Heart left ventricle (tissue), 13 donors: Measurements from ENCODE around the gene AMOTL2.

Experiments used
- CTCF ChIP-seq, 12 donors: fragments of 200-600 bp; sonication (generic) in 4 of 12; IDR thresholded peaks; one replicate each; pipeline versions ENCODE4 v1.5.0 to v1.8.0; 2018 to 2022; ENCODE audit warnings: antibody characterized with exemption in 12 of 12, mild to moderate bottlenecking in 5 of 12
- POLR2A ChIP-seq, 2 donors: fragments of 450-650 bp; IDR thresholded peaks; one replicate each; pipeline ENCODE4 v1.6.1; 2017; ENCODE audit warnings: antibody characterized with exemption in 2 of 2, mild to moderate bottlenecking in 2 of 2, moderate library complexity in 2 of 2
- donor health status: ischemic (EF 13 %, LVEDD 7.1; RV severe dilation, severe dysfunction).
- donor health status: DM: no; HTN: yes; CAD: no.
- donor health status: DM: no; HTN: no; CAD: no.
- donor health status: ischemic (EF 25% LVEDD 6.9; RV normal size, moderate dysfunction).
- donor health status: ischemic (EF 25% LVEDD 5.7; RV mildly dilated, moderate dysfunction).
- donor health status: ischemic (EF 35%, LVEDD 5.7; RV mildly dilated, moderate dysfunction).
- donor health status: nonischemic (EF 11% LVEDD 7.7; RV severe dilation, severe dysfunction).
- donor health status: DM: yes; HTN: yes; CAD: no.
- donor health status: PGD.
- donor health status: ischemic (EF 29% LVEDD 5.4; RV normal size, mild dysfunction).
- donor health status: nonischemic (EF 23%, LVEDD 6.1; RV moderate dilation, normal function).

DNA sequence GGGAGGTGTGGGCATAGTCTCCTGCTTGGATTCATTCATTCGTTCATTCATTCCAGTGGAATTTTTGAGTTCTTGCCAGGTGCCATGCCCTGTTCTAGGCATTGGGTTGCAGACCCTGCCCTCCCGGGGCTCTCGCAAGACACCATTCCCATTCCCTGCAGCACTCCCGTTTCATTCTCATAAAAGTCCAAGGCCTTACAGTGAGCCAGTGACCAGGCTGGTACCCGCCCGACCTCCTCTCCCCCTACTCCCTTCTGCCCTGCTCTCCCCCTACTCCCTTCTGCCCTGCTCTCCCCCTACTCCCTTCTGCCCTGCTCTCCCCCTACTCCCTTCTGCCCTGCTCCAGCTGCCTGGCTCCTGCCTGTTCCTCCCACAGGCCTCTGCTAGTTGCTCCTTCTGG, 41.9 kb downstream of the AMOTL2 start:
- TF ChIP-seq CTCF (IDR thresholded peaks at IDR 0.05) (no peak), POLR2A (IDR thresholded peaks at IDR 0.05) (no peak)
